NK-92 treated with Interleukin-12 subunit alpha and Interleukin-12 subunit beta, amount 100 ng/mL, for 24 hours (cell line): ENCODE results near the gene WSCD2.

ENCODE experiments used
- DNase-seq: peaks from one replicate; lab custom pipeline; 2025; lab: John Stamatoyannopoulos, UW

Gene WSCD2

GRCh38 chr12:108109504-108109903 lies 19.6 kb upstream of the WSCD2 start:
- no peak for DNase-seq

GRCh38 chr12:108109954-108110353 lies 19.1 kb upstream of the WSCD2 start:
- no peak for DNase-seq

- DNase-seq: no peak
Measured at GRCh38 chr12:108110844-108111243, 18.2 kb upstream of the WSCD2 start.

- no peak for DNase-seq
Measured at GRCh38 chr12:108112832-108113556, 16.1 kb upstream of the WSCD2 start.

GRCh38 chr12:108115123-108116121 lies 13.7 kb upstream of the WSCD2 start:
- no peak for DNase-seq

- DNase-seq: no peak
Measured at GRCh38 chr12:108116254-108116653, 12.8 kb upstream of the WSCD2 start.

- no peak for DNase-seq
Measured at GRCh38 chr12:108116699-108117098, 12.4 kb upstream of the WSCD2 start.

GRCh38 chr12:108117163-108117849 lies 11.8 kb upstream of the WSCD2 start:
- no peak for DNase-seq

- no peak for DNase-seq
Measured at GRCh38 chr12:108117902-108118301, 11.2 kb upstream of the WSCD2 start.

GRCh38 chr12:108119126-108119973 lies 9.7 kb upstream of the WSCD2 start:
- DNase-seq: no peak

- no peak for DNase-seq
Measured at GRCh38 chr12:108119974-108120862, 8.9 kb upstream of the WSCD2 start.

- no peak for DNase-seq
Measured at GRCh38 chr12:108120863-108121165, 8.3 kb upstream of the WSCD2 start.

- DNase-seq: no peak
Measured at GRCh38 chr12:108121320-108121719, 7.8 kb upstream of the WSCD2 start.

- DNase-seq: no peak
Measured at GRCh38 chr12:108121728-108122471, 7.2 kb upstream of the WSCD2 start.

GRCh38 chr12:108122644-108123043 lies 6.4 kb upstream of the WSCD2 start:
- no peak for DNase-seq

GRCh38 chr12:108123402-108123801 lies 5.7 kb upstream of the WSCD2 start:
- DNase-seq: no peak

- DNase-seq: no peak
Measured at GRCh38 chr12:108125073-108125472, 4.0 kb upstream of the WSCD2 start.

GRCh38 chr12:108126212-108126611 lies 2.9 kb upstream of the WSCD2 start:
- no peak for DNase-seq

GRCh38 chr12:108126990-108127501 lies 2.0 kb upstream of the WSCD2 start:
- DNase-seq: no peak

- no peak for DNase-seq
Measured at GRCh38 chr12:108127654-108128053, 1.4 kb upstream of the WSCD2 start.
